Subcutaneous adipose tissue (tissue), 4 donors: ENCODE data around the gene HMOX1. TPM values are rescaled to one million over a fixed set of nuclear protein-coding genes. Genes with fewer than 3 reads are reported as not detected.

Experiments used
- CTCF ChIP-seq: fragments of 450-650 bp; IDR thresholded peaks from one replicate; pipeline ENCODE4 v1.5.1; 2016; ENCODE audit warnings: low read depth, mild to moderate bottlenecking, control low read depth, antibody characterized with exemption, moderate library complexity
- total RNA-seq, 4 donors: library from RNA; depleted of rRNA; stranded (reverse); fragments of >200 nt; gene quantifications; one replicate each; pipeline ENCODE4 v1.1.0, GENCODE V29; 2016

The HMOX1 gene
- total RNA-seq, 4 donors from 2014 or later, result 17.6 to 80.4 (median 28.7) TPM

- TF ChIP-seq CTCF, result no peak
These were observed 50.8 kb downstream of the HMOX1 start for GRCh38 chr22:35431483-35432227.

GRCh38 chr22:35432228-35432905 is 51.5 kb downstream of the HMOX1 start:
- TF ChIP-seq CTCF, result no peak

GRCh38 chr22:35434061-35434710 is 53.3 kb downstream of the HMOX1 start:
- no peak for TF ChIP-seq CTCF

- TF ChIP-seq CTCF, result no peak
These were observed 54.4 kb downstream of the HMOX1 start for GRCh38 chr22:35435201-35435740.

GRCh38 chr22:35436421-35436820 is 55.5 kb downstream of the HMOX1 start:
- TF ChIP-seq CTCF, result no peak

GRCh38 chr22:35437049-35437448 is 56.2 kb downstream of the HMOX1 start:
- TF ChIP-seq CTCF, result no peak

GRCh38 chr22:35439365-35439717 is 58.4 kb downstream of the HMOX1 start:
- no peak for TF ChIP-seq CTCF
